ENCODE measurements around the gene CORO2B.

CORO2B gene

GRCh38 chr15:68589783-68590710, 11.3 kb downstream of the CORO2B start:
- Histone ChIP-seq H3K27me3 (ENCODE audit: control insufficient read depth, insufficient read depth, low read length) (peaks cover 4% of the 10 kb centered on the region), H3K9ac (ENCODE audit: low read length) (no peak overlapping the region), H3K4me1 (ENCODE audit: control insufficient read depth, insufficient read depth, low read length) (no peaks in the 10 kb centered on the region), H3K9me3 (ENCODE audit: control insufficient read depth, low read length) (no peaks in the 10 kb centered on the region), H3K36me3 (ENCODE audit: control insufficient read depth, insufficient read depth, low read length) (no peaks in the 10 kb centered on the region), H3K4me3 (ENCODE audit: low read length) (no peak overlapping the region)

- H3K27me3 ChIP-seq (ENCODE audit: control insufficient read depth, insufficient read depth, low read length): peaks cover 4% of the 10 kb centered on the region
- no peaks in the 10 kb centered on the region for H3K4me1 ChIP-seq (ENCODE audit: control insufficient read depth, insufficient read depth, low read length)
- no peak overlapping the region for H3K9ac ChIP-seq (ENCODE audit: low read length)
- H3K4me3 ChIP-seq (ENCODE audit: low read length): no peak overlapping the region
- no peaks in the 10 kb centered on the region for H3K9me3 ChIP-seq (ENCODE audit: control insufficient read depth, low read length)
- no peaks in the 10 kb centered on the region for H3K36me3 ChIP-seq (ENCODE audit: control insufficient read depth, insufficient read depth, low read length)
These were observed 12.1 kb downstream of the CORO2B start for GRCh38 chr15:68590721-68591389.

GRCh38 chr15:68592054-68592453, 13.3 kb downstream of the CORO2B start:
- Histone ChIP-seq H3K9ac (ENCODE audit: low read length) (no peak overlapping the region), H3K4me1 (ENCODE audit: control insufficient read depth, insufficient read depth, low read length) (no peaks in the 10 kb centered on the region), H3K27me3 (ENCODE audit: control insufficient read depth, insufficient read depth, low read length) (peaks cover 4% of the 10 kb centered on the region), H3K9me3 (ENCODE audit: control insufficient read depth, low read length) (no peaks in the 10 kb centered on the region), H3K4me3 (ENCODE audit: low read length) (no peak overlapping the region), H3K36me3 (ENCODE audit: control insufficient read depth, insufficient read depth, low read length) (no peaks in the 10 kb centered on the region)

- Histone ChIP-seq H3K4me1 (ENCODE audit: control insufficient read depth, insufficient read depth, low read length) (no peaks in the 10 kb centered on the region), H3K9ac (ENCODE audit: low read length) (no peak overlapping the region), H3K36me3 (ENCODE audit: control insufficient read depth, insufficient read depth, low read length) (no peaks in the 10 kb centered on the region), H3K27me3 (ENCODE audit: control insufficient read depth, insufficient read depth, low read length) (peaks cover 4% of the 10 kb centered on the region), H3K9me3 (ENCODE audit: control insufficient read depth, low read length) (no peaks in the 10 kb centered on the region), H3K4me3 (ENCODE audit: low read length) (no peak overlapping the region)
These were observed 13.8 kb downstream of the CORO2B start for GRCh38 chr15:68592544-68592943.

GRCh38 chr15:68593341-68593740, 14.5 kb downstream of the CORO2B start:
- Histone ChIP-seq H3K36me3 (ENCODE audit: control insufficient read depth, insufficient read depth, low read length) (no peaks in the 10 kb centered on the region), H3K9me3 (ENCODE audit: control insufficient read depth, low read length) (no peaks in the 10 kb centered on the region), H3K4me3 (ENCODE audit: low read length) (no peak overlapping the region), H3K9ac (ENCODE audit: low read length) (no peak overlapping the region), H3K4me1 (ENCODE audit: control insufficient read depth, insufficient read depth, low read length) (no peaks in the 10 kb centered on the region), H3K27me3 (ENCODE audit: control insufficient read depth, insufficient read depth, low read length) (peaks cover 4% of the 10 kb centered on the region)

DNA sequence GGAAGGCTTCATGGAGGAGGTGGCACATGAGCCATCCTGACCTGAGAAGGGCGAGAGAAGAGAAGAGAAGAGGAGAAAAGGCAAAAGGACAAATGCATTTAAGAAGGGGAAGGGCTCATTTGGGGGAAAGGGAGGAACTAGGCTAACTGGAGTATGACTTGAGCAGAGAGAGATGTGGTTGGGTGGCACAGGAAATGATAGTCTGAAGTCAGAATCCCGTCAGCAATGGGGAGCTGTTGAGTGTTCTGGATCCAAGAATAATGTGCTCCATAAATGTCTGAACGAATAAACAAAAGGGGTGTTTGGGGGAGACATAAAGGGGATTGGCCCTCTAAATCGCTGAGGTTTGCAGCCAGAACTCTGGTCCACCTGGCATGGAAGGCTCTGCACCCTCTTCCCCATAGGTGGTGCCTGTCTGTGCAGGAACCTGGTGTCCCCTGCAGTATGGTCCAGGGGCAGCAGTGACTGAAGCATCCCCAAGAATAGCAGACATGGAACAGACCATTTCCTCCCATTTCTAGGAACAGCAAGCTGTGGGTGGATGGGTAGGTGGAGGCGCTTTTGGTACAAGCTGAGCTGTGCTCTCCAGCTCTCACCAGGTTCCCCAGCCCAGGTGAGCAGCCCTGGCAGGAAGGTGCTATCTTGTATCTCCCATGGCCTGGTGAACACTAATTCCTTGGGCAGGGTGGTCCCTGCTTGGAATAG, 15.2 kb downstream of the CORO2B start:
- Histone ChIP-seq H3K4me1 (ENCODE audit: control insufficient read depth, insufficient read depth, low read length) (no peaks in the 10 kb centered on the region), H3K9me3 (ENCODE audit: control insufficient read depth, low read length) (no peaks in the 10 kb centered on the region), H3K36me3 (ENCODE audit: control insufficient read depth, insufficient read depth, low read length) (no peaks in the 10 kb centered on the region), H3K9ac (ENCODE audit: low read length) (no peak overlapping the region), H3K27me3 (ENCODE audit: control insufficient read depth, insufficient read depth, low read length) (peaks cover 4% of the 10 kb centered on the region), H3K4me3 (ENCODE audit: low read length) (no peak overlapping the region)

GRCh38 chr15:68594533-68595259, 15.9 kb downstream of the CORO2B start:
- Histone ChIP-seq H3K9ac (ENCODE audit: low read length) (no peak overlapping the region), H3K4me3 (ENCODE audit: low read length) (no peak overlapping the region), H3K36me3 (ENCODE audit: control insufficient read depth, insufficient read depth, low read length) (no peaks in the 10 kb centered on the region), H3K27me3 (ENCODE audit: control insufficient read depth, insufficient read depth, low read length) (peaks cover 4% of the 10 kb centered on the region), H3K4me1 (ENCODE audit: control insufficient read depth, insufficient read depth, low read length) (peaks cover 4% of the 10 kb centered on the region), H3K9me3 (ENCODE audit: control insufficient read depth, low read length) (no peaks in the 10 kb centered on the region)

GRCh38 chr15:68595260-68595564, 16.4 kb downstream of the CORO2B start:
- no peak overlapping the region for H3K9ac ChIP-seq (ENCODE audit: low read length)
- no peaks in the 10 kb centered on the region for H3K36me3 ChIP-seq (ENCODE audit: control insufficient read depth, insufficient read depth, low read length)
- no peak overlapping the region for H3K4me3 ChIP-seq (ENCODE audit: low read length)
- peaks cover 4% of the 10 kb centered on the region for H3K27me3 ChIP-seq (ENCODE audit: control insufficient read depth, insufficient read depth, low read length)
- no peaks in the 10 kb centered on the region for H3K9me3 ChIP-seq (ENCODE audit: control insufficient read depth, low read length)
- peaks cover 6% of the 10 kb centered on the region for H3K4me1 ChIP-seq (ENCODE audit: control insufficient read depth, insufficient read depth, low read length)

- Histone ChIP-seq H3K4me3 (ENCODE audit: low read length) (no peak overlapping the region), H3K36me3 (ENCODE audit: control insufficient read depth, insufficient read depth, low read length) (no peaks in the 10 kb centered on the region), H3K9ac (ENCODE audit: low read length) (no peak overlapping the region), H3K4me1 (ENCODE audit: control insufficient read depth, insufficient read depth, low read length) (peaks cover 6% of the 10 kb centered on the region), H3K27me3 (ENCODE audit: control insufficient read depth, insufficient read depth, low read length) (peaks cover 4% of the 10 kb centered on the region), H3K9me3 (ENCODE audit: control insufficient read depth, low read length) (no peaks in the 10 kb centered on the region)
These were observed 17.0 kb downstream of the CORO2B start for GRCh38 chr15:68595761-68596160.

GRCh38 chr15:68596691-68597090, 17.9 kb downstream of the CORO2B start:
- H3K4me3 ChIP-seq (ENCODE audit: low read length): no peak overlapping the region
- peaks cover 4% of the 10 kb centered on the region for H3K27me3 ChIP-seq (ENCODE audit: control insufficient read depth, insufficient read depth, low read length)
- no peak overlapping the region for H3K9ac ChIP-seq (ENCODE audit: low read length)
- no peaks in the 10 kb centered on the region for H3K9me3 ChIP-seq (ENCODE audit: control insufficient read depth, low read length)
- no peaks in the 10 kb centered on the region for H3K36me3 ChIP-seq (ENCODE audit: control insufficient read depth, insufficient read depth, low read length)
- peaks cover 6% of the 10 kb centered on the region for H3K4me1 ChIP-seq (ENCODE audit: control insufficient read depth, insufficient read depth, low read length)

DNA sequence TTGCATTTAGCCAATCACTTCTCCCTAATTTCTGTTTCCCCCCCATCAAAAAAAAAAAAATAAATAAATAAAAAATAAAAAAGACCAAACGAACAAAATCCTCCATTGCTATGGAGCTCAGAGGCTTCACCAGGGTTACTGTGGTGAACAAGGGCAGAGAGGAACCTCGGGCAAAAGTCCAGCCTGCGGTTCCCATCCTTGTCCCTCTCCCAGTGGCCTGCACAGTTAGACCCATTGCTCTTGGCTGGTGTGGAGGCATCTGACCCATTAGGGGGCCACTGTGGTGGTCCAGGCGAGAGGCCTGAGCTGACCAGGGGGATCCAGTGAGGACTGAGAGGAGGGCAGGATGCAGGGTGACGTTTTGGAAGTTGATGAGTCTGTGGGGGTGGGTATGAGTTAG, 18.8 kb downstream of the CORO2B start:
- no peaks in the 10 kb centered on the region for H3K9me3 ChIP-seq (ENCODE audit: control insufficient read depth, low read length)
- H3K27me3 ChIP-seq (ENCODE audit: control insufficient read depth, insufficient read depth, low read length): peaks cover 4% of the 10 kb centered on the region
- H3K4me1 ChIP-seq (ENCODE audit: control insufficient read depth, insufficient read depth, low read length): peaks cover 6% of the 10 kb centered on the region
- H3K9ac ChIP-seq (ENCODE audit: low read length): no peak overlapping the region
- no peaks in the 10 kb centered on the region for H3K36me3 ChIP-seq (ENCODE audit: control insufficient read depth, insufficient read depth, low read length)
- H3K4me3 ChIP-seq (ENCODE audit: low read length): no peak overlapping the region
